ENCODE data around the gene MAN2B1. TPM values are rescaled to one million over a fixed set of nuclear protein-coding genes. Genes with fewer than 3 reads are reported as not detected.
"Not testable (repeated sequence)": the region's sequence is repeated elsewhere in the genome, so short reads cannot be mapped to it uniquely, and the experiment has no call there.

The MAN2B1 gene
- total and polyA plus RNA-seq, 9 donors, result 17.8 to 63.7 (median 35.0) TPM

- Histone ChIP-seq H3K36me3 (no peaks in the 10 kb centered on the region), H3K4me1 (ENCODE audit: insufficient read depth) (no peaks in the 10 kb centered on the region), H3K4me3 (no peak within 1 kb of the TSS), H3K27ac (no peak within 1 kb of the TSS), H3K9me3 (no peaks in the 10 kb centered on the region), H3K27me3 (no peaks in the 10 kb centered on the region)
- intact Hi-C loops (cut with DNase I), result no loop called here
- WGBS, 3 donors, result 74 to 89% (median 80%) methylated on average over 9 of the region's 9 CpGs
- no peak for DNase-seq
- TF ChIP-seq, protein P1, sequence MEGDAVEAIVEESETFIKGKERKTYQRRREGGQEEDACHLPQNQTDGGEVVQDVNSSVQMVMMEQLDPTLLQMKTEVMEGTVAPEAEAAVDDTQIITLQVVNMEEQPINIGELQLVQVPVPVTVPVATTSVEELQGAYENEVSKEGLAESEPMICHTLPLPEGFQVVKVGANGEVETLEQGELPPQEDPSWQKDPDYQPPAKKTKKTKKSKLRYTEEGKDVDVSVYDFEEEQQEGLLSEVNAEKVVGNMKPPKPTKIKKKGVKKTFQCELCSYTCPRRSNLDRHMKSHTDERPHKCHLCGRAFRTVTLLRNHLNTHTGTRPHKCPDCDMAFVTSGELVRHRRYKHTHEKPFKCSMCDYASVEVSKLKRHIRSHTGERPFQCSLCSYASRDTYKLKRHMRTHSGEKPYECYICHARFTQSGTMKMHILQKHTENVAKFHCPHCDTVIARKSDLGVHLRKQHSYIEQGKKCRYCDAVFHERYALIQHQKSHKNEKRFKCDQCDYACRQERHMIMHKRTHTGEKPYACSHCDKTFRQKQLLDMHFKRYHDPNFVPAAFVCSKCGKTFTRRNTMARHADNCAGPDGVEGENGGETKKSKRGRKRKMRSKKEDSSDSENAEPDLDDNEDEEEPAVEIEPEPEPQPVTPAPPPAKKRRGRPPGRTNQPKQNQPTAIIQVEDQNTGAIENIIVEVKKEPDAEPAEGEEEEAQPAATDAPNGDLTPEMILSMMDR (IDR thresholded peaks at IDR 0.05), result no peak
- TF ChIP-seq POLR2A (IDR thresholded peaks at IDR 0.05) (no peak), EP300 (IDR thresholded peaks at IDR 0.05) (no peak)
Measured at GRCh38 chr19:12687496-12688196, 21.1 kb upstream of the MAN2B1 start, which contains the start of gene GNG14. TSS of gene GNG14 (plus strand) at chr19:12687998. CDS start at chr19:12688049, 51 bp downstream.

DNA sequence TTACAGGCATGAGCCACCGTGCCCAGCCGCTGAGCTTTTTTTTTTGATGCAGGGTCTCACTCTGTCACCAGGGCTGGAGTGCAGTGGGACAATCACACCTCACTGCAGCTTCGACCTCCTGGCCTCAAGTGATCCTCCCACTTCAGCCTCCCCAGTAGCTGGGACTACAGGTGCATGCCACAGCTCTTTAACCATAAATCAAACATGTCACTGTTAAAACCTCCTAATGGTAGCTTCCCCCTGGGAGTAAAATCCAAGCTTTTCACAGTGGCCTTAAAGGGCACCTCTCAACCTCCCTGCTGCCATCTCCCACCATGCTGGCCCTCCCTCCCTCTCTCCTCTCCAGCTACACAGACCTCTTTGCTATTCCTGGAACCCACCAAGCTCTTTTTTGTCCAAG, 19.3 kb upstream of the MAN2B1 start:
- Histone ChIP-seq H3K4me3 (no peak overlapping the region), H3K36me3 (no peaks in the 10 kb centered on the region), H3K27me3 (no peaks in the 10 kb centered on the region), H3K4me1 (ENCODE audit: insufficient read depth) (no peaks in the 10 kb centered on the region), H3K27ac (no peak overlapping the region), H3K9me3 (no peaks in the 10 kb centered on the region)
- TF ChIP-seq POLR2A (IDR thresholded peaks at IDR 0.05) (no peak), EP300 (IDR thresholded peaks at IDR 0.05) (no peak)
- TF ChIP-seq, protein P1 (IDR thresholded peaks at IDR 0.05), result no peak
- intact Hi-C loops (cut with DNase I), result no loop called here
- WGBS, 3 donors, result 70 to 76% (median 74%) methylated on average over 3 of the region's 3 CpGs
- no peak for DNase-seq

DNA sequence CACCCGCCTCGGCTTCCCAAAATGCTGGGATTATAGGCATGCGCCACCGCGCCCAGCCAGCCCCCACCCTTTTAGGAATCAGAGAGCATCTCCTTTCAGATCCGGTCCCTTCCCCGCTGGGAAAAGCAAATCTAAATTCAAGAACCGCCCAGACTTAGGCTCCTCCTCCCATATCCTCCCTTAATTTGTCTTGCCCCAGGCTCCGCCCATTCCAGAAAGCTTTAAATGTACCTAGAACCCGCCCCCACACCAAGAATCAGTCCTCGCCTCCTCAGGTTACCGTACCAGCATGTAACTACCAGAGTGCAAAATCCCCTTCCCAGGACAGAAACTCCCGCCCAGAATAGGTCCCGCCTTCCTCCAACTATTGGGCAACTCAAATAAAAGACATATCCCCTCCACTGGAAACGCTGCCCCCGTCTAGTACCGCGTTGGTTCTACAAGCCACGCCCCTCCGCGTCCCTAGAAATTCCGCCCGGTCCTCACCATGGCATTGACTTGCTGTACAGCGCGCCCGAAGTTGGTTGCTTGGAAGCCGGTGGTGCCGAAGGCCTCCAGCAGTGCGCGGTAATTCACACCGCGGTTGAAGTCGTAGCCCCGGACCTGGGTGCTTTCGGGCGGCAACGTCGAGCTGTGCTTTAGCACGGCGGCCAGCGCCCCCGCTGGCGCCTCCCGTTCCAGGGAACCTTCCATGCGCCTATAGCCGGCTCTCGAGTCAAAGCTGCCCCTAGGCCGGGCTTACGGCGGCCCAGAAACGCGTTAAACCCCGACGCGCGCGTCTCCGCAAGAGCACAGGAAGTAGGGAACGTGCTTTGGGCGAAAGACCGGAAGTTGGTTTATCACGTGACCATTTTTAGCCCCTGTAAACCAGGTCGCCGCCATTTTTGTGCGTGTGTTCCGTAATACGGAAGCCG, 14.8 kb upstream of the MAN2B1 start, which contains the start of gene DHPS:
DHPS (minus strand) TSS at position 807 of the 914 bp plus-strand sequence; CDS start at position 693, 114 bp downstream.
- WGBS, 3 donors, result 0 to 1% (median 0%) methylated on average over 67 to 68 of the region's 68 CpGs
- Histone ChIP-seq H3K9me3 (no peaks in the 10 kb centered on the region), H3K27me3 (no peaks in the 10 kb centered on the region), H3K4me1 (ENCODE audit: insufficient read depth) (no peaks in the 10 kb centered on the region), H3K27ac (peak within 1 kb of the TSS; percentile 81 to 96), H3K36me3 (no peaks in the 10 kb centered on the region), H3K4me3 (peak within 1 kb of the TSS; percentile 96)
- intact Hi-C loops (cut with DNase I), result no loop called here
- TF ChIP-seq, protein P1 (IDR thresholded peaks at IDR 0.05), result no peak
- peak; percentile 55 for TF ChIP-seq POLR2A (IDR thresholded peaks at IDR 0.05)
- DNase-seq, result peak; percentile 87 to 94 (median 91)

DNA sequence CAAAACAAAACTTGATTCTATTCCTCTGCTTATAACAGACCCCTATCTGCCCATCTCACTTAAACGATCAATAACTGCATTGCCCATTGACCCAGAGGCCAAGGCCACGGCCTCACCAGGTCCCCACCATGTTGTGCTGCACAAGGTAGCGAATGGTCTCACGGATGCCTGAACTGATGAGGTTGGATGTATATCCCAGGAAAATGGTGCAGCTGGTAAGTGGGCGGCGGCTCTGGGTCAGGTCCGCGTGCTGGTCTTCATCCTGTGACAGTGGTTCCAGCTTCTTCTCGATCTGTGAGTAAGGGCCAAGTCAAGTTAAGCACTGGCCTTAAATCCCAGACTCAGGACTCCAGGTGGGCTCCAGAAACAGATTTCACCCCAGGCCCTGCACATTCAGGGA, 13.5 kb upstream of the MAN2B1 start:
- H3K4me3 ChIP-seq, result no peak overlapping the region
- H3K9me3 ChIP-seq, result no peaks in the 10 kb centered on the region
- intact Hi-C loops (cut with DNase I), result no loop called here
- no peak for TF ChIP-seq EP300 (IDR thresholded peaks at IDR 0.05)
- TF ChIP-seq, protein P1 (IDR thresholded peaks at IDR 0.05), result no peak
- no peak for TF ChIP-seq POLR2A (IDR thresholded peaks at IDR 0.05)
- H3K27ac ChIP-seq, result no peak overlapping the region
- H3K4me1 ChIP-seq (ENCODE audit: insufficient read depth), result no peaks in the 10 kb centered on the region
- H3K36me3 ChIP-seq, result no peaks in the 10 kb centered on the region
- peak in 1 of 5 donors; percentile 22 for DNase-seq
- no peaks in the 10 kb centered on the region for H3K27me3 ChIP-seq
- 78 to 89% (median 82%) methylated on average over 9 of the region's 9 CpGs for WGBS, 3 donors

GRCh38 chr19:12678039-12678438, 11.5 kb upstream of the MAN2B1 start:
- DNase-seq; H3K4me3 ChIP-seq; H3K27ac ChIP-seq; H3K36me3 ChIP-seq; H3K27me3 ChIP-seq; H3K4me1 ChIP-seq (ENCODE audit: insufficient read depth); H3K9me3 ChIP-seq: not testable (repeated sequence)
- WGBS, 3 donors, result 91 to 94% (median 93%) methylated on average over 5 of the region's 5 CpGs
- intact Hi-C loops (cut with DNase I), result loop anchor here in 1 of 4 donors (10.0 kb wide), 1 partner anchor 103 kb away; no protein-coding TSS in a partner anchor
